Fibroblast of skin of left biceps (primary cell): ENCODE data around the gene RELB.
"Not testable (repeated sequence)": the region's sequence is repeated elsewhere in the genome, so short reads cannot be mapped to it uniquely, and the experiment has no call there.

Source experiments
- DNase-seq, 2 experiments: peaks; one replicate each; pipeline ENCODE4 v3.0.0-alpha.2; 2013; ENCODE audit warnings: low read depth in 2 of 2

Gene RELB

GRCh38 chr19:45001087-45001739 lies at the start of gene RELB:
RELB (plus strand) TSS chr19:45001464; CDS start chr19:45001580, 116 bp downstream.
- peak; percentile 69 to 72 for DNase-seq

- DNase-seq, result no peak
Measured at GRCh38 chr19:44954278-44954648, 47.0 kb upstream of the RELB start.

GRCh38 chr19:44954649-44955504 lies 46.4 kb upstream of the RELB start, which contains the start of gene CLPTM1:
CLPTM1 (plus strand) TSS chr19:44955380; CDS start chr19:44955396, 16 bp downstream.
- DNase-seq, result peak; percentile 90 to 91

- no peak for DNase-seq
Measured at GRCh38 chr19:44955505-44956439, 45.5 kb upstream of the RELB start.

- DNase-seq, result no peak
Measured at GRCh38 chr19:44957526-44957925, 43.7 kb upstream of the RELB start.

- DNase-seq, result no peak
Measured at GRCh38 chr19:44958090-44958489, 43.2 kb upstream of the RELB start.

- DNase-seq, result no peak
Measured at GRCh38 chr19:44959691-44960090, 41.6 kb upstream of the RELB start.

- DNase-seq, result no peak
Measured at GRCh38 chr19:44960906-44961728, 40.1 kb upstream of the RELB start.

- no peak for DNase-seq
Measured at GRCh38 chr19:44961821-44962220, 39.4 kb upstream of the RELB start.

GRCh38 chr19:44968118-44968517 lies 33.1 kb upstream of the RELB start:
- DNase-seq, result no peak

- DNase-seq, result no peak
Measured at GRCh38 chr19:44968670-44969069, 32.6 kb upstream of the RELB start.

GRCh38 chr19:44969437-44969836 lies 31.8 kb upstream of the RELB start:
- no peak for DNase-seq

GRCh38 chr19:44971451-44971850 lies 29.8 kb upstream of the RELB start:
- not testable (repeated sequence) for DNase-seq

GRCh38 chr19:44972802-44973201 lies 28.5 kb upstream of the RELB start:
- no peak for DNase-seq

GRCh38 chr19:44973982-44974735 lies 27.1 kb upstream of the RELB start:
- DNase-seq, result no peak

GRCh38 chr19:44974857-44975256 lies 26.4 kb upstream of the RELB start:
- DNase-seq, result no peak

GRCh38 chr19:44975444-44975843 lies 25.8 kb upstream of the RELB start:
- no peak for DNase-seq

- DNase-seq, result no peak
Measured at GRCh38 chr19:44984005-44984404, 17.3 kb upstream of the RELB start.

GRCh38 chr19:44985445-44985844 lies 15.8 kb upstream of the RELB start:
- DNase-seq, result no peak

- DNase-seq, result no peak
Measured at GRCh38 chr19:44986389-44986788, 14.9 kb upstream of the RELB start.
